K562 (cell line): Measurements from ENCODE around the gene PTGES3. TPM values are rescaled to one million over a fixed set of nuclear protein-coding genes. Genes with fewer than 3 reads are reported as not detected.

ENCODE experiments used
- ASH1L ChIP-seq: fragments of 450-650 bp; IDR thresholded peaks from 2 replicates; pipeline ENCODE4 v1.6.1; 2018; ENCODE audit warnings: borderline replicate concordance, mild to moderate bottlenecking, low read depth; ENCODE audit not compliant: partially characterized antibody
- FOXP1 ChIP-seq: sonication (generic); formaldehyde crosslinking; IDR thresholded peaks from 2 replicates; pipeline ENCODE4 v1.8.0; 2022; ENCODE audit warnings: mild to moderate bottlenecking, missing genetic modification reagents
- JUND ChIP-seq, 2 experiments: IDR thresholded peaks; 2 replicates in 1 of 2; 3 replicates in 1 of 2; pipeline ENCODE4 v1.6.1; 2011; ENCODE audit warnings: borderline replicate concordance in 2 of 2, low read depth in 2 of 2, low read length in 2 of 2, improper control_type of control experiment in 1 of 2, missing biosample characterization in 1 of 2, missing genetic modification characterization in 1 of 2, missing genetic modification reagents in 1 of 2
- MAZ ChIP-seq, 2 experiments: fragments of 450-650 bp in 1 of 2; sonication (generic) in 1 of 2; formaldehyde crosslinking; IDR thresholded peaks in 1 of 2; conservative IDR thresholded peaks in 1 of 2; 2 replicates each; pipeline versions ENCODE4 v1.4.0 to v1.5.0; 2020; ENCODE audit warnings: mild to moderate bottlenecking in 1 of 2, missing genetic modification reagents in 1 of 2
- MYBL2 ChIP-seq, 2 experiments: fragments of 450-650 bp in 1 of 2; sonication (generic) in 1 of 2; formaldehyde crosslinking in 1 of 2; IDR thresholded peaks; 2 replicates each; pipeline versions ENCODE4 v1.6.1 to v1.8.1; 2017 to 2022; ENCODE audit warnings: borderline replicate concordance in 1 of 2, inconsistent platforms in 1 of 2, low read depth in 1 of 2, mild to moderate bottlenecking in 1 of 2, missing genetic modification reagents in 1 of 2, moderate library complexity in 1 of 2
- PCBP1 ChIP-seq: fragments of 200-400 bp; formaldehyde crosslinking; IDR thresholded peaks from 2 replicates; pipeline ENCODE4 v1.6.1; 2018; ENCODE audit warnings: mild to moderate bottlenecking, low read depth, low read length; ENCODE audit not compliant: poor library complexity, severe bottlenecking
- POLR2B ChIP-seq: fragments of 450-650 bp; IDR thresholded peaks from 2 replicates; pipeline ENCODE4 v1.6.1; 2018; ENCODE audit warnings: low read depth; ENCODE audit not compliant: partially characterized antibody
- RB1 ChIP-seq: fragments of 450-650 bp; IDR thresholded peaks from 2 replicates; pipeline ENCODE4 v1.6.1; 2017; ENCODE audit warnings: low read depth, mild to moderate bottlenecking
- ZNF232 ChIP-seq: sonication (generic); formaldehyde crosslinking; IDR thresholded peaks from 2 replicates; pipeline ENCODE4 v1.8.0; 2022; ENCODE audit warnings: mild to moderate bottlenecking, missing genetic modification reagents
- ZNF347 ChIP-seq: fragments of 450-650 bp; formaldehyde crosslinking; IDR thresholded peaks from 2 replicates; pipeline ENCODE4 v1.4.0; 2020; ENCODE audit warnings: low read depth, mild to moderate bottlenecking, moderate library complexity
- polyA plus RNA-seq, 8 experiments: library from polyadenylated mRNA; depleted of rRNA in 4 of 8; stranded (reverse) in 5 of 8; unstranded in 3 of 8; fragments of >200 nt; fragmentation: Nextera tagmentation in 2 of 8; fragmentation: Illumina TruSeq in 1 of 8; extraction: Ambion mirVana in 2 of 8; extraction: Trizol in 1 of 8; gene quantifications; 2 replicates each; pipeline versions ENCODE4 v1.2.1 to v1.2.3, GENCODE V29; 2011 to 2014; ENCODE audit warnings: inconsistent platforms in 1 of 8, missing spikeins in 1 of 8
- total RNA-seq, 7 experiments: library from RNA; depleted of rRNA in 6 of 7; stranded (reverse); fragments of >200 nt in 6 of 7; fragmentation: Illumina TruSeq in 2 of 7; extraction: Trizol in 2 of 7; gene quantifications; 2 replicates each; pipeline versions ENCODE4 v1.2.1 to v1.2.3, GENCODE V29; 2011 to 2021; ENCODE audit warnings: low replicate concordance in 1 of 7
- TF ChIP-seq, protein P1 (sequence below), 2 experiments: fragments of 450-650 bp in 1 of 2; sonication (generic) in 1 of 2; formaldehyde crosslinking in 1 of 2; IDR thresholded peaks; 2 replicates each; pipeline versions ENCODE4 v1.7.1 to v1.9.0; 2016 to 2022; ENCODE audit warnings: inconsistent platforms in 1 of 2, mild to moderate bottlenecking in 1 of 2, missing genetic modification reagents in 1 of 2
- TF ChIP-seq, protein P2 (sequence below): fragments of 250-450 bp; sonication (Bioruptor Pico); IDR thresholded peaks from 2 replicates; pipeline ENCODE4 v1.4.0; 2020; ENCODE audit warnings: mild to moderate bottlenecking, moderate library complexity, borderline replicate concordance

PTGES3 gene
- total and polyA plus RNA-seq, 9 of the 15 experiments (the other 6 are each of a cell fraction or from before 2014, with no cell fraction given), result 163 to 501 (median 213) TPM

DNA sequence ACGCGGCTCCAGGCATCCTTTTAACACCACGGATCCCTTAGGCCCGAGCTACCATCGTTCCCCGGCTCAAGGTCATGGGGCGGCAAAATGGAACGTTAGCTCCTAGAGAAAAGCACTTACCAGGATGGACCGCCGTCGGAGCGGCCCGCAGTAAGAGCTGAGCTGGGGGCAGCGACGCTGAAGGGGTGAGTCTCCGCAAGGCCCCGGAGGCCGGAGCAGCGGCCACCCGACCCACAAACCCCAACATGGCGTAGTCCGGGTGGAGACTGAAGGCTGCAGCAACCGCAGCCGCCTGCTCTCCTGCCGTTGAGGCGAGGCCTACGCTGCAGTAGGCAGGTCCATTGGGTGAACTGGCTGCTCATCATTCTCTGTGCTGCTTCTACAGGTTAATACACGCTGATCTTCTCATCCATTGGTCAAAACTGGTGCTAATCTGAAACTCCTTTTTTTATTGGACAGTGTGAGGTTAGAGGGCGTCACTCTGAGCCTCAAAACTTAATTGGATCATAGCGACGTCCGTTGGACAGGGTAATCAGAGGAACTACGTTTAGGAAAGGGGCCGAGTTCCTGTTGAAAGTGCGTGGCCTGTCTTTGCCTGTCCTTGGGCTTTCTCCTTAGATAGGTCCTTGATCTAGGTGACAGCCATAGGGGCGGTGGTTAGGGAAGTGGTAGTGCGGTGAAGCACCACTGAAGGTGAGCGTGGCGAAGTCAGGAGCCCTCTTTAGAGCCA is 42.2 kb downstream of the PTGES3 start, which contains the start of gene ATP5F1B (continued):
- TF ChIP-seq, protein P1, sequence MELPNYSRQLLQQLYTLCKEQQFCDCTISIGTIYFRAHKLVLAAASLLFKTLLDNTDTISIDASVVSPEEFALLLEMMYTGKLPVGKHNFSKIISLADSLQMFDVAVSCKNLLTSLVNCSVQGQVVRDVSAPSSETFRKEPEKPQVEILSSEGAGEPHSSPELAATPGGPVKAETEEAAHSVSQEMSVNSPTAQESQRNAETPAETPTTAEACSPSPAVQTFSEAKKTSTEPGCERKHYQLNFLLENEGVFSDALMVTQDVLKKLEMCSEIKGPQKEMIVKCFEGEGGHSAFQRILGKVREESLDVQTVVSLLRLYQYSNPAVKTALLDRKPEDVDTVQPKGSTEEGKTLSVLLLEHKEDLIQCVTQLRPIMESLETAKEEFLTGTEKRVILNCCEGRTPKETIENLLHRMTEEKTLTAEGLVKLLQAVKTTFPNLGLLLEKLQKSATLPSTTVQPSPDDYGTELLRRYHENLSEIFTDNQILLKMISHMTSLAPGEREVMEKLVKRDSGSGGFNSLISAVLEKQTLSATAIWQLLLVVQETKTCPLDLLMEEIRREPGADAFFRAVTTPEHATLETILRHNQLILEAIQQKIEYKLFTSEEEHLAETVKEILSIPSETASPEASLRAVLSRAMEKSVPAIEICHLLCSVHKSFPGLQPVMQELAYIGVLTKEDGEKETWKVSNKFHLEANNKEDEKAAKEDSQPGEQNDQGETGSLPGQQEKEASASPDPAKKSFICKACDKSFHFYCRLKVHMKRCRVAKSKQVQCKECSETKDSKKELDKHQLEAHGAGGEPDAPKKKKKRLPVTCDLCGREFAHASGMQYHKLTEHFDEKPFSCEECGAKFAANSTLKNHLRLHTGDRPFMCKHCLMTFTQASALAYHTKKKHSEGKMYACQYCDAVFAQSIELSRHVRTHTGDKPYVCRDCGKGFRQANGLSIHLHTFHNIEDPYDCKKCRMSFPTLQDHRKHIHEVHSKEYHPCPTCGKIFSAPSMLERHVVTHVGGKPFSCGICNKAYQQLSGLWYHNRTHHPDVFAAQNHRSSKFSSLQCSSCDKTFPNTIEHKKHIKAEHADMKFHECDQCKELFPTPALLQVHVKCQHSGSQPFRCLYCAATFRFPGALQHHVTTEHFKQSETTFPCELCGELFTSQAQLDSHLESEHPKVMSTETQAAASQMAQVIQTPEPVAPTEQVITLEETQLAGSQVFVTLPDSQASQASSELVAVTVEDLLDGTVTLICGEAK (IDR thresholded peaks at IDR 0.05), result peak; percentile 93
- TF ChIP-seq, protein P1 (CRISPR knock-in tag; IDR thresholded peaks at IDR 0.05), result no peak
- TF ChIP-seq, protein P2, sequence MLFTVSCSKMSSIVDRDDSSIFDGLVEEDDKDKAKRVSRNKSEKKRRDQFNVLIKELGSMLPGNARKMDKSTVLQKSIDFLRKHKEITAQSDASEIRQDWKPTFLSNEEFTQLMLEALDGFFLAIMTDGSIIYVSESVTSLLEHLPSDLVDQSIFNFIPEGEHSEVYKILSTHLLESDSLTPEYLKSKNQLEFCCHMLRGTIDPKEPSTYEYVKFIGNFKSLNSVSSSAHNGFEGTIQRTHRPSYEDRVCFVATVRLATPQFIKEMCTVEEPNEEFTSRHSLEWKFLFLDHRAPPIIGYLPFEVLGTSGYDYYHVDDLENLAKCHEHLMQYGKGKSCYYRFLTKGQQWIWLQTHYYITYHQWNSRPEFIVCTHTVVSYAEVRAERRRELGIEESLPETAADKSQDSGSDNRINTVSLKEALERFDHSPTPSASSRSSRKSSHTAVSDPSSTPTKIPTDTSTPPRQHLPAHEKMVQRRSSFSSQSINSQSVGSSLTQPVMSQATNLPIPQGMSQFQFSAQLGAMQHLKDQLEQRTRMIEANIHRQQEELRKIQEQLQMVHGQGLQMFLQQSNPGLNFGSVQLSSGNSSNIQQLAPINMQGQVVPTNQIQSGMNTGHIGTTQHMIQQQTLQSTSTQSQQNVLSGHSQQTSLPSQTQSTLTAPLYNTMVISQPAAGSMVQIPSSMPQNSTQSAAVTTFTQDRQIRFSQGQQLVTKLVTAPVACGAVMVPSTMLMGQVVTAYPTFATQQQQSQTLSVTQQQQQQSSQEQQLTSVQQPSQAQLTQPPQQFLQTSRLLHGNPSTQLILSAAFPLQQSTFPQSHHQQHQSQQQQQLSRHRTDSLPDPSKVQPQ (CRISPR knock-in tag), result no peak
- TF ChIP-seq MAZ (CRISPR knock-in tag; conservative IDR thresholded peaks at IDR 0.05 in 1 of 2, IDR thresholded peaks at IDR 0.05 in 1 of 2) (peak in 1 of 2 experiments; percentile 26; a peak in 3 of 4 replicates), ZNF347 (CRISPR knock-in tag) (no peak), MYBL2 (IDR thresholded peaks at IDR 0.05; ENCODE audit: low read depth) (peak; percentile 93), MYBL2 (CRISPR knock-in tag; IDR thresholded peaks at IDR 0.05; ENCODE audit: borderline replicate concordance) (no peak), POLR2B (peak; percentile 99), FOXP1 (peak; percentile 63), PCBP1 (peak; percentile 27), RB1 (peak; percentile 80), JUND (IDR thresholded peaks at IDR 0.05; ENCODE audit: borderline replicate concordance, low read depth, low read length) (peak; percentile 43), JUND (tag; IDR thresholded peaks at IDR 0.05; ENCODE audit: borderline replicate concordance, low read depth, low read length) (no peak; the same call in 2 of the 3 replicates), ASH1L (peak; percentile 100), ZNF232 (CRISPR knock-in tag) (0 out of 2 replicates have a peak, but pooled peaks have one; percentile 61)
